Ramos (cell line): ENCODE data around the gene MAP4K5.

Experiments used
- in situ Hi-C: fragments of 300-500 bp; cut with MboI; formaldehyde crosslinking; loops from one replicate; pipeline ENCODE4 v1.14.3; 2022; ENCODE audit warnings: low sequenced_read_pairs; ENCODE audit not compliant: unreplicated experiment

The MAP4K5 gene

DNA sequence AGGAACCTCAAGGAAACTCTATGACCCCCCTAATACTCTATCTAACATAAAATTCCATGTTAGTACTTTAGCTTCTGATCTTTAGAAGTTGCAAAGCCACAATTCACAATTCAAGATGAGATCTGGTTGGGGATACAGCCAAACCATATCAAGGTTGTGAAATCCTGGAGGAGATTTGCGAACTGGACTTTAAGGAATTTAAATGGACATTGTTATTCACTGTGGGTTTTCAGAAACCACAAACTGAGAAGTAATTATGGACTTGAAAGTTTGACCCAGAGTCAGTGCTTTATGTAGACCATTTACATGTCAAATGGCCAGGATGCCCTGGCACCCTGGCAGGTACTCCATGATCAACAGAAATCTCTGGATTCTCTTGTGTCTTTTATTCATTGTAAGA lies 121.4 kb downstream of the MAP4K5 start:
- in situ Hi-C loops: no loop called here

DNA sequence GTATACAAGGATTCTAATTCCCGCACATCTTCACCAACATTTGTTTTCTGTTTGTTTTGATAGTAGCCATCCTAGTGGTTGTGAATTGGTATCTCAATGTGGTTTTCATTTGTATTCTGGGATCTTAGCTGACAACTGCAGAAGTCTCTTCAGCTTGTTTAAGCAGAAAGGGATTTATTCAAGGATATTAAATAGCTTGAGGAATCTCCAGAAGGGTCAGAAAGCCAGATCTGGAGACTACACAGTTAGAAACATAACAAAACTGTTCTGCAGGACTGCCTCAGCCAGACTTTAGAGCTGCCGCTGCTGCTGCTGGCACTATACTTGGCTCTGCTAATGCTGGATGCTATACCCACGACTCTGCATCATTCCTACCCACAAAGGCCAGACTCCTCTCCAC lies 122.3 kb downstream of the MAP4K5 start:
- in situ Hi-C loops: no loop called here

DNA sequence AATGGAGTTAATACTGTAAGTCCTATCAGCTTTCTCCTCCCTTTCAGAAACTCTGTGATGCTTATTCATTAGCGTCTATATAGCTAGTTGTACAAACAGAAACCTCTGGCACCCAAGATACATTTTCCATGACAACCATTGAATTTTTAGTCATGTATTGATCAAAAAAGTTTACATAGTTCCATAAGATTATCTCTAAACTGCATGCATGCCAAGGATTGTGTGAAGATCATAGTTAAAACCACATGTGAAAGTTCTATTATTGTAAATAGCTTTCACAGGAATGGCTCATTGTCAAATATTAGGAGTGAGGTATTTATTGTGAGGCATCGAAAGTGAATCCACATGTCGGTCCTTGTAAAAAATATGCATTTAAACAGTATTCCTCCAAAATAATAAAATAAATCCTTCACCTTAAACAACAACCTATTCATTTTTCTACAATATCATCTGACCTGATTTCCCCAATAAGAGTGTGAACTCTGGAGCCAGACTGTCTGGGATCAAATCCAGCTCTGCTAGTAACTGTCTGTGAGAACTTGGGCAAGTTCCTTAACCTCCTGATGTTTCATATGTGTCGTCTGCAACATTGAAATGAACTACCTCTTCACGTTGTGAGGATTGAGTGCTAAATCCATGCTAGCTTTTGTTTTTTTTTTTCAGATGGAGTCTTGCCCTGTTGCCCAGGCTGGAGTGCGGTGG lies 125.1 kb downstream of the MAP4K5 start:
- in situ Hi-C loops: no loop called here

DNA sequence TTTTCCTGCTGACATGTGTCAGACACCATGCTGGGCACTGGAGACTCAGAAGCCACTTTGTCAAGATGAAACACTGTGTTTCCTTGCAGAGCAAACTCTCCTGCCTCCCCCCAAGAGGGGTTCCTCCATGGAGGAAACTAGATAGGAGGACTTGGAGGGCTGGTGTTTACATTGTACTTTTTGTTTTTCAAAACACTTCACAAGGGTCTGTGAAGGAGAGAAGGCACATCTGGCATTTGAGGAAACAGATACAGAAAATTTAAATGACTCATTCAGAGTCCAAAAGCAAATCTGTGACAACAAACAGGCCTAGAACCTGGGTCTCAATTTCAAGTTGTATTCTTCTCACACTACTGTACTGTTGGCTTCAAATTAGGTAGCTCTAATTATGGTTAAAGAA lies 128.9 kb downstream of the MAP4K5 start:
- in situ Hi-C loops: no loop called here

DNA sequence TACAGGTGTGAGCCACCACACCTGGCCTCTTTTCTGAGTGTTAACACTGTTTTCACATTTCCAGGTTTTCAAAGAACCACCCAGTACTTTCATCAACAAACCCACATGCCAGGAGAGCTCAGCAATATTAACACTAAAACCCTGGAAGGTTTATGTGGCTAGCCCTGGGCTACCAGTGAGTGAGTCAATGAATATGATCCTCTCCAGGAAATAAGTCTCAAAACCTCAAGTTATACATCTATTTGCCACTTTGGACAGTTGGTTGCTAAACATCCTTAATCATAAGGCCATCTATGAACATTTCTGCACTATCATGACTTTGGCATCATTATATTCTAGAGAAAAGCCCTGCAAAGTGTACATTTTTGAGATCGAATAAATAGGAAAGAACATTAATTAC lies 129.4 kb downstream of the MAP4K5 start:
- in situ Hi-C loops: no loop called here

DNA sequence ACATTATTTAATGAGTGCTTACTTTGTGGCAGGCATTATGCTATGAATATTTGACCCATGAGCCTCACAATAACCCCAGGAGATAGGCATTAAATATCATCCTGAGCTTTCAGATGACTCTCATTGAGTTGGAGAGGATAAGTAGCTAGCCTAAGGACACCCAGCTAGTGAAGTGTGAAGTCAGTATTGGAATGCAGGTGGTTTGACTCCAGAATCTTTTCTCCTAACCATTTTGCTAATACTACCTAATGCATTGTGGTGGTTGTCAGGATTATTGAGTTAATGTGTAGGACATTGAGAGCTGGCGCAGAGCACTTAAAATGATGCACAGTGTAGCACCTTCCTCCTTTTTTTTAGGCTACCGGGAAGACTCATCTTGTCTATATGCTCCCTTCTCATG lies 131.9 kb downstream of the MAP4K5 start:
- in situ Hi-C loops: no loop called here

DNA sequence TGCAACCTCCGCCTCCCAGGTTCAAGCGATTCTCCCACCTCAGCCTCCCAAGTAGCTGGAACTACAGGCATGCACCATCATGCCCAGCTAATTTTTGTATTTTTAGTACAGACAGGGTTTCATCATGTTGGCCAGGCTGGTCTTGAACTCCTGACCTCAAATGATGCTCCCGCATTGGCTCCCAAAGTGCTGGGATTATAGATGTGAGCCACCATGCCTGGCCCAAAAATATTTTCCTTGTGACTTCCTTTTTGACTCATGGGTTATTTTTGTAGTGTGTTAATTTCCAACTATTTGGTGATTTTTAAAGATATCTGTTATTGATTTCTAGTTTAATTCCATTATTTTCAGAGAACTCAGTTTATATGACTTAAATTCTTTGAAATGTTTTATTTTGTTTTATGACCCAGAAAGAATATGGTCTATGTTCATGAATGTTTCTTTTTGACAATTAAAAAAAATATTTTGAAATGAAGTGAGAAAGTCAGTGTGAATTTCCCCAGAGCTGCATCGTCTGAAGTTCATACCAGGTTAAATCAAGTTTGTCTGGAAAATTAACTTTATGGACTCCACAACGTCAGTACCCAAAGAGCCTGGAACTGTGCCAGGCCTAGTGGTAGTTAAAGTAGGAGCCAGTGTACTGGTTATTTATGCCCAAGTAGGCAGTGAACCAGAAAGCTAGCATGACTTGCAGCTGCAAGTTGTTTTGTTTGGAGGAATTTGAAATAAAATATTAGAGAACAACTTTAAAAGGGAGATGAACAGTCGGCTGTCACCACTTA lies 132.9 kb downstream of the MAP4K5 start:
- in situ Hi-C loops: no loop called here

DNA sequence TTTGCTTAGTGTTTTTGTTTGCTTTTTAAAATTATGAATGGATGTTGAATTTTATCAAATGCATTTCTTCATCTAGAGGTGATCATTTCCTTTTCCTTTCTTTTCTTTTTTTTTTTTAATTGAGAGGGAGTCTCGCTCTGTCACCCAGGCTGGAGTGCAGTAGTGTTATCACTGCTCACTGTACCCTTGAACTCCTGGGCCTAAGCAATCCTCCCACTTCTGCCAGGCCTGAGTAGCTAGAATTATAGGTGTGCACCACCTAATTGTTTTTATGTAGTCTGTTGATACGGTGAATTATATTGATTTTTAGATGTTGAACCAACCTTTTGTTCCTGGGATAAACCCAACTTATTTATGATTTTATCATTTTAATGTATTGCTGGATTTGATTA lies 134.2 kb downstream of the MAP4K5 start:
- in situ Hi-C loops: no loop called here

DNA sequence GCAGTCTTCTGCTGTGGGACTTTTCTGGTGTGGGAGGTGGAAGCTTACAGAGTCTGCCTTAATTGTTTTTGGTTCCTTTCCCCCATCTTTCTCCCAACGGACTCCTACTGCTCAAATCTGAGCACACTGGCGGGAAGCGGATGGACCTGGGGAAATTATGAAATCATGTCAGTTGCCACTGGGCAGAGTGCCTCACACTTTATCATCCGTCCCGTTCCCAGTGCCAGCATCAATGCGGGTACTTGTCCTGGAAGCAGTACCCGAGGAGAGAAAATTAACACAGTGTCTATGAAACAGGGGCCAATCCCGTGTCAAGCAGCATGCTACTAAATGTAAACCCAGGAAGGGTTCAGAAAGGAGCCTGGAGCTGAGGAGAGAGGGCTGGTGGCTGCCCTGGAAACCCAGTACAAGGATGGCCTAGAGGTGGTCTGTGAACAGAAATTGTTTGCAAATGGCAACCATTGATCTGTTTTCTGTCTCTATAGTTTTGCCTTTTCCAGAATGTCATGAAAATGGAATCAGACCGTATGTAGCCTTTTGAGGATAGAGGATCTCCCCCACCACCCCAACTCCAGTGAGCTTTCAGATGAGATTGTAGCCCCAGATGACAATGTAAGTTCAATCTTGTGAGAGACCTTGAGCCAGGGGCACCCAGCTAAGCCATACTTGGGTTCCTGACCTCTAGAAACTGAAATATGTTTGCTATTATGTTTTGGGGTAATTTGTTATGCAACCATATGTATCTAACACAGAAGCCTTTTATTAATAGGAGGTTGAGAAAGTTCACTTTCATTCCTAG lies 134.8 kb downstream of the MAP4K5 start:
- in situ Hi-C loops: no loop called here

DNA sequence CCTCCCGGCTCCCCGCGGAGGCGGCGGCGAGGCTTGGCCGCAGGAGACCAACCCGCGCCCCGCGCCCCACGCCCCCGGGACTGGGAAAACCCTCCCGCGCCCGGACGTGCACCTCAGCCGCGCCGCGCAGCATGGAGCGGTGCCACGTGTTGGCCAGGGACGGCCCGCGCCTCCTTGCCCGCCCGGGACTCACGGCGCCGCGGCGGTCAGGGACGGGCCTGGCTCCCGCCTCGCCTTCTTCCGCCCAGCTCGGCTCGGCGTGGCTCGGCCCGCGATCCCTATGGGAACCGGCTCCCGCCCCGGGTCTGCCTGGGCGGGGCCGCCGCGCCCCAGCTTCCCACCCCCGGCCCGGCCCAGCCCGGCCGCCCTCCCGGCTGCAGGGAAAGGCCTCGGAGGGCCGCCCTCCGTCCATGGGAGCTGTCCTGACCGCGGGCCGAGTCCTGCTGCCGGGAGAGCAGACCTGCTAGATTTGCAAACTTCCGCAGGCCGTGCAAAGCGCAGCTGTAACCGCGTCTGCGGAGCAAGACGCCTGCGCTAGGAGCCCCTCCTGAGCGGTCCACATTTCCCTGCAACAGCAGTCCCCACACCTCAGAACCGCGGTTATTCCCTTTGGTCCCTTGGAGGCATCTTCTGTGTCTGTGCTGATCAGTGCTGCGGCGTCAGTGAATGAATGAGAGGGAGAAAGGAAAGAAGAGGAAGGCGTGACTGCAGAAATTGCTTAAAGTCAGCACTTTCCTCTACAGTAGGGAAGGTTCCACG lies 135.6 kb downstream of the MAP4K5 start, which contains the start of gene CDKL1:
Gene CDKL1 (minus strand): TSS at position 251 of the 759 bp plus-strand sequence. CDS start 1,013 bp downstream, outside the sequence.
- in situ Hi-C loops: no loop called here

DNA sequence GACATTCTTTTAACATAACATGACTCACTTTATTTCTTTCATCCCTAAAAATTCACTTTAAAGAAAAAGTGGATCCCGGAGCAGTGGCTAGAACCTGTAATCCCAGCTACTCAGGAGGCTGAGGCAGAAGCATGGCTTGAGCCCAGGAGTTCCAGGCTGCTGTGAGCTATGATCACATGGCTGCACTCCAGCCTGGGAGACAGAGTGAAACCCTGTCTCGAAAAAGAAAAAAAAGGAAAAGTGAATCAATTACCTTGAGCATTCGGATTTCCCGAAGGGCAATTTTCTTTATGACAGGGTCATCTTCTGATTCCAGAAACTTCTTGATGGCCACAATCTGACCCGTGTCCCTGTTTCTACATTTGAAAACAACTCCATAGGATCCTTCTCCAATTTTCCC lies 136.9 kb downstream of the MAP4K5 start:
- in situ Hi-C loops: no loop called here

DNA sequence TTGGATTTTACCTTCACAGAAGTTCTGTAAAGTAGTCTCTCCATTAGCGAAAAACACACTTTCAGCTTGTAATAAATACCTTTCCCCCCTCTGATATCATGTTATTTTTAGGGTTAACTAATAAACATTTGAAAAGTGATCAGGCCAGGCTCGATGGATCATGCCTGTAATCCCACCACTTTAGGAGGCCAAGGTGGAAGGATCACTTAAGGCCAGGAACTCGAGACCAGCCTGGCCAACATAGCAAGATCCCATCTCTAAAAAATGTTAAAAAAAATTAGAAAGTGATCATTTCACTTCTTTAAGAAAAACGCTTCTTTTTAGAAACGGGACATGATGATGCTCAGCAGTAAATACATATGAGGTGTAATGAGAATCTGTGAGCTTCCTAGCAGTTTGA lies 137.7 kb downstream of the MAP4K5 start:
- in situ Hi-C loops: no loop called here

DNA sequence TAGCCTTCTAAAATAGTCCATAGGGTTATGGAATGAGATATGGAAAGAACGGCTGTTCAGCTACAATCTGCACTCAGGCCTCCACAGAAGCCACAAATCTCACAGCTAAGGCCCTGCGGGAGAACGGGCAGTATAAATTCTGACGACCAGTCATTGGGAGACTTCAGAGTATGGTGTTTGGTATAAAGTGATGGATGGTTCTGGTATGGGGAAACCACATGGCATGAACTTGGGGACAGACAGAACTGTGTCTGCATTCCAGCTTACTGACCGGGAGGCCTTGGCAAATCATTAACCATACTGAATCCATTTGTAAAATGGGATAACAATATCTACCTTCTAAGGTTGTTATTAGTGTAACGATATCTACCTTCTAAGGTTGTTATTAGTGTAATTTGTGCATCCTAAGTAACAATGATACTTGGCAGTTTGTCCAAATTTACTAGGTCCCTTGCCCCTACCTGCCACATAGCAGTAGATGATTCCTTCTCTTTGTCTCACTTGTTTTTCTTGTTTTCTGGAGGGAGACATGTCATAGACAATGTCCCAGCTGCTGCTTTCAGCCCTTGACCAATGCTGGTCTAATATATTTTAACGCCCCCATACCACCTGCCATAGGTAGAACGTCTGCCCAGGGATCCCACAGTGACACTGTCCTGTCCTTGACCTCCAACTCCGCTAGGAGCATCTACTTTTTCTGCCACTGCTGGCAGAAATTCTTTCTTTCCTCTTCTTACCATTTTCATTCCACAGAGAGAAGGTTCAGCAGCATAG lies 142.5 kb downstream of the MAP4K5 start:
- in situ Hi-C loops: no loop called here

DNA sequence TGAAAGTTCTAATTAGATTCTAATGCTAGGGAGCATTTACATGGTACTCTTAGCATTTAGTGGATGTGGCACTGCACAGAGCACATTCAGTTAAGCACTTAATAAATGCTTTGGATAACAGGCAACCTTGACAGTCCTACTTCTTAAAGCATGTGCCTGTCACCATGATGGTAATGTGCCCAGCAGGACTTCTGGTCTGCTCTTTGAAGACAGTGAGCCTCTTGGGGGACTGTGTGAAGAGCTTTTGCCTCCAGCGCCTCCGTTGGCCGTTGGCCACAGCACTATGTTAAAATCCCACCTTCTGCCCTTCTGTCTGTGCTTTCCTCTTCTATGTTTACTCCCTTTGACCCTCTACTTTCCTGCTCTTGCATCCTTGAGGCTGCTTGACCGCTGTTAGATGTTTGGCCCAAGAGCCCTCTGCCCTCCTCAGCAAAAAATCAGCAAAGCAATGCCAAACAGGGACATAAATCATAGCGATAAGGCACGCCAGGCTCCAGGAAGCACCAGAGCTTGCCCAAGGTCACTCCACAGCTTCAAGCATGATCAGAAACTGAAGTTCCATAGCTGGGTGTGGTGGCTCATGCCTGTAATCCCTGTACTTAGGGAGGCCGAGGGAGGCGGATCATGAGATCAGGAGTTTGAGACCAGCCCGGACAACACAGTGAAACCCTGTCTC lies 144.0 kb downstream of the MAP4K5 start:
- in situ Hi-C loops: no loop called here

DNA sequence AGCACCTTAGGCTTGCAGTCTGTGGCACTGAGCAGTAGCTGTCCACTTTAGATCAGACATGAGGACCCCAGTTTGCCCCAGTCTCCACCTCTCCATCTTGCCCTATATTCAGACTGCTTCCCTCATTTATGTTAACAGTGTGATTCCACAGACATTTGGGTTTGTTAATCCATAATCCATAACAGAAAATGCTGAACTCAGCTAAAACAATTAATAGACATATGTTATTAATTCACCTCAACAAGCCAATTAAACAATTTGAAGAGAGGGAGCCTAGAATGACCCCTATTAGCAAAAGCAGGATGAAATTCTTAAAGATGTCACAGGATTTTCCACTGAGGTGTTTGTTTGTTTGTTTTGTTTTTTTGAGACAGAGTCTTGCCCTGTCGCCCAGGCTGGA lies 144.8 kb downstream of the MAP4K5 start:
- in situ Hi-C loops: no loop called here

DNA sequence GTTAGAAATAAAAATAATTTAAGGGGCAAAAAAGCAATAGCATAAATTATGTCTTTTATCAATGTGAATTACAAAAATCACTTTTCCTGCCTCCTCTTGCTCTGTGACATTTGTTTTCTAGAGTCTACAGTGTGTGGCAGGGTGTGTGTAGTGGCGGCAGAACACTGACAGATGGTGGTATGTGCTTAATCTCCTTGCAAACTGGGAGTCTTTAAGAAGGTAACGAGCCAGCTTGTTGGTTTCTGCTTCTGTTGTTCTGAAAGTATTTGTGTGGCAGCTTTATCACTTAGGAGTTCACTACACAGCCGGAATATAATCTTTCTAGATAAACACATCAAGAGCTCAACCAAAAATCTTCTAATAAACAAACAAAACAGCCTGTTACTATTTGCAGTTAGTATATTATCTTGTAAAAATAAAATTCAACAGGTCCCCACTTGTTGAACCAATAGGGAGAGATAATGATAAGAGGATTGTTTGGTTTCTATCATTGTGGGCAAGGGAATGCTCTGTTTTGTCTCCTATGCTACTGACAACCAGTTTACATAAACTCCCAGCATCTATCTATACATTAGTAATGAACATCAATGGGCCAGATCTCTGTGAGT lies 148.6 kb downstream of the MAP4K5 start:
- in situ Hi-C loops: no loop called here

DNA sequence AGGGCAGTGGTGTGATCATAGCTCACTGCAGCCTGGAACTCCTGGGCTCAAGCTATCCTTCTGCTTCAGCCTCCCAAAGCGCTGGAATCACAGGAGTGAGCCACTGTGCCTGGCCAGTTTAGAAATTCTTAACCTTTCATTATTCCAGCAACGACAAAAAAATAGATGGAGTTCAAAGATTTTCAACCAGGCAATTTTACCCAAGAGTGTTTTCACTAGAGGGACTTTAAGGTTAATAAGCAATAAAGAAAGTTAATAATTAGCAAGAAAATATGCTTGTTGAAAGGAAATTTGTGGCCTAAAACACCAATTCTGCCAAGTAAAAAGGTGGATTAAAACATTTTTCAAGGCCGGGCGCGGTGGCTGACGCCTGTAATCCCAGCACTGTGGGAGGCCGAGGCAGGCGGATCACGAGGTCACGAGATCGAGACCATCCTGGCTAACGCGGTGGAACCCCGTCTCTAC lies 150.5 kb downstream of the MAP4K5 start:
- in situ Hi-C loops: no loop called here

DNA sequence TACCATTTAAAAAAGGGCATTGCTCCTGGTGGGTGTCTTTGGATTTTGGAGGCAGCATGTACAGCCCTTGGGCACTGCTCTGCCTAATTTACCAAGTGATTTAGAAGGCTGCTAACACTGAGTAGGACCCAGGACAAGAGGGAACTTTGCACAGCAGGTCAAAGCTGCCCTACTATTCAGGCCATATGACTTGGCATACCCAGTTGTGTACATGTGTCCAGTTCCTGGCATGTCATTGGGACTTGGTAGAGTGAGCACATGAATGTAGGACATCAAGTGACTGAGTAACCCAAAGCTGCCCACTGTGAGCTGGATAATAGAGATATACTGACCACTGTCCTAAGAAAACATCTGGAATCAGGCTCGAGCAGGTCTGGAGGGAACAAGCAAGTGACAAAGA lies 151.4 kb downstream of the MAP4K5 start:
- in situ Hi-C loops: no loop called here

DNA sequence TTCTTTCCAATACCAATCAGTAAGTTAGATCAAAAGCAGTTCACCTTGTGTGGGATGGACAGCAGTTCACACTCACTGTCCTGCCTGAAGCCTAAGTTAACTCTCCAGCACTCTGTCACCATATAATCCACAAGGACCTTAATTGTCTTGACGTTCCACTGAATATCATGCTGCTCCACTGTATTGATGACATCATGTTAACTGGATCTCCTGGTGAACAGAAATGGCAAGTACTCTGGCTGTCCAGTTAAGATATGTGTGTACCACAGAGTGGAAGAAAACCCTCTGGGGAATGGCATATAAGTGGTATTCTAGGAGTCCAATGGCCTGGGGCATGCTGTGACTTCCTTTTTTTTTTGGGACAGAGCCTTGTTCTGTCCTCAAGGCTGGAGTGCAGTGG lies 151.9 kb downstream of the MAP4K5 start:
- in situ Hi-C loops: no loop called here
